B cell (primary cell): ENCODE results near the gene ATF6B.

ENCODE experiments used
- CTCF ChIP-seq: fragments of 200-600 bp; IDR thresholded peaks from one replicate; pipeline ENCODE4 v1.8.0; 2022; ENCODE audit warnings: antibody characterized with exemption, mild to moderate bottlenecking
- EZH2 ChIP-seq: IDR thresholded peaks from 2 replicates; pipeline ENCODE4 v1.6.1; 2012; ENCODE audit warnings: borderline replicate concordance, low read depth, mild to moderate bottlenecking, moderate library complexity, low read length; ENCODE audit not compliant: insufficient read depth, poor library complexity, severe bottlenecking

- TF ChIP-seq CTCF (no peak), EZH2 (no peak)
Observed at GRCh38 chr6:32167154-32167760, 39.2 kb upstream of the ATF6B start.
